Fibroblast of peridontal ligament (primary cell): ENCODE results near the gene SV2C.
A peak's percentile ranks its signal among the peaks of the same experiment; 100 is the strongest.

Source experiments
- DNase-seq: peaks from one replicate; pipeline ENCODE4 v3.0.0-alpha.2; 2010; ENCODE audit errors: extremely low read depth

SV2C gene

DNA sequence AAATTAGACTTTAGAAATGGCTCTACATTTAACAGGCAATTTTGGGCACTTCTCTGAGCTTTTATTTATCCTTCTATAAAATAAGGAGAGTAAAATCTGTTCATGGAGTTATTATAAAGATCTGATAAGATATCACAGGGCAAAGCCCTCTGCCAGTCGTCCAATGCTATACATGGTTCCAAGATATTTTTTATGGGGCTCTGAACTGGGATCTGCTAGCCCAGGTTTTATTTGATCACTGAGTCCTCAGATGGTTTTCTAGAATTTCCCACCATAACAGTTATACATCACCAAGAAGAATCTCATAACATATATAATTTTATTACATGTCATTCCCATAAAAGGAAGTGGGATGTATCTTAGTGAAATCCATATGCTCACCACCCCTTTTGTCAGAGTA is 296.7 kb downstream of the SV2C start:
- no peak for DNase-seq

- no peak for DNase-seq
Measured at GRCh38 chr5:76380346-76381066, 297.3 kb downstream of the SV2C start.

DNA sequence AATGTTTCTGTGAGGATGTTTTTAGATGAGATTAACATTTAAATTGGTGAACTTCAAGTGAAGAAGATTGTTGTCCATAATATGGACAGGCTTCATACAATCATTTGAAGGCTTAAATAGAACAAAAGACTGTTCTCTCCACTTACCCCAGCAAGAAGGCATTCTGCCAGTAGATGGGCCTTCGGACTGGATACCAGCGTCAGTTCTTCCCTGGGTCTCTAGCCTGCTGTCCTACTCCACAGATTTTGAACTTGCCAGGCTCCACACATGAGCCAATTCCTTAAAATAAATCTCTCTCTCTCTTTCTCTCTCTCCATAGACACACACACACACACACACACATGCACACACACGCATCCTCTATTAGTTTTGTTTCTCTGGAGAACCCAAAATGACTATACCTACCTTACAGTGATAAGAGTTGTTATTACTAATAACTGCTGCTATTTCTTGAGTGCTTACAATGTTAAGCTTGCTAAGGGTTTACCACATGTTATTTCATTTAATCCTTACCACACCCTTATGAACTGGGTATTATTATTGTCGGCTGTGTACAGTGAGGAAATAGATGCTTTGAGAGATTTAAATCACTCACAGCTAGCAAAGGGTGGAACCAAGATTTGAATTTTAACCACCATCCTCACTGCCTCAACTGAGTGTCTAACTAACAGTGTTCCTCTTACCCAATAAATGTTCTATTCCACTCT is 300.1 kb downstream of the SV2C start:
- DNase-seq, result no peak

GRCh38 chr5:76384189-76384588 is 301.0 kb downstream of the SV2C start:
- no peak for DNase-seq

DNA sequence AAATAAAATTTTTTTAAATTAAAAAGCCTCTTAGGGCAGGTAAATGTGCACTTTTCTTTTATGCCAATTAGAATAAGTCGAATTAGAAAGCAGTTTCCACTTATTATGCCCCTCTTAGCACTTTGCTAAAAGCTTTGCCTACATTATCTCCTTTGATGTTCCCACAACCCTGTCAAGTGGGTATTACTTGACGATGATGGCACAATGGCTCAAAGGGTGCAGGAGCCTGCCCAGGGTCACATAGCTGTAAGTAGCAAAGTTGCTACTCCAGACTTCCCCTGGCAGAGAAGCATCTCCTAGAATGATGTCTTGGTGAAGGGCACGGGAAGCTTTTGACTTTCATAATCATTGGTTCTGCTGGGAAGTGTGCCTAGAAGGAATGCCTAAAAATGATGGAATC is 301.5 kb downstream of the SV2C start:
- DNase-seq, result no peak

DNA sequence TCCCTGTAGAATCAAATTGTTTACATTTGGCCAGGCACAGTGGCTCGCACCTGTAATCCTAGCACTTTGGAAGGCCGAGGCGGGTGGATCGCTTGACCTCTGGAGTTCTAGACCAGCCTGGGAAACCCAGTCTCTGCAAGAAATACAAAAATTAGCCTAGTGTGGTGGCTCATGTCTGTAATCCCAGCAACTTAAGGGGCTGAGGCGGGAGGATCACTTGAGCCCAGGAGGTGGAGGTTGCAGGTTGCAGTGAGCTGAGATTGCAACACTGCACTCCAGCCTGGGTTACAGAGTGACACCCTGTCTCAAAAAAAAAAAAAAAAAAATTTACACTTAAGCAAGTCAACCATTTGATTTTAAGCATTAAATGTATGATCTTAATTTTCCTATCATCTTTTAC is 302.4 kb downstream of the SV2C start:
- no peak for DNase-seq

- no peak for DNase-seq
Measured at GRCh38 chr5:76386360-76386759, 303.2 kb downstream of the SV2C start.

GRCh38 chr5:76388236-76388635 is 305.1 kb downstream of the SV2C start:
- no peak for DNase-seq

- no peak for DNase-seq
Measured at GRCh38 chr5:76388791-76389512, 305.8 kb downstream of the SV2C start.

DNA sequence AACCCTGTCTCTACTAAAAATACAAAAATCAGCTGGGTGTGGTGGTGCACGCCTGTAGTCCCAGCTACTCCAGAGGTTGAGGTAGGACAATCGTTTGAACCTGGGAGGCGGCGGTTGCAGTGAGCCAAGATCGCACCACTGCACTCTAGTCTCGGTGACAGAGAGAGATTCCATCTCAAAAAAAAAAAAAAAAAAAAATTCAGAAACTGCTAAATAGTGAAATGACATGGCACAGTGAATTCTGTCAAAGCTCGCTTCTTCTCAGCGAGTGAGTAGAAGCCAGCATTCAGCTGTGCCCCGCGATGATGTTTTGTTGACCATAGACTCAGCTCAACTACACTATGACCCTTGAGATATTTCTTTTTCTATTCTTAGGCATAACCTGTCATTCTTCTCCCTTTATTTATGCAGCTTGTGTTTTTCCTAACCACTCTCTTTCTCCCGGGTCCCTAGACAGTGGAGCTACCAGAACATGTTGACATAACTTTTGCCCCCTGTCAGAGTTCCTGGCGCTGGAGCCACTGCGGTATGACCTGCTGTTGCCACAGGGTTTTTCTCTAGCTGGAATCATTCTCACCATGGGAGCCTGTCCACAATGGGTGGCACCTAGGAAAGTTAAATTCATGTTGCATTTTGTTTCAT is 306.5 kb downstream of the SV2C start:
- DNase-seq, result no peak

DNA sequence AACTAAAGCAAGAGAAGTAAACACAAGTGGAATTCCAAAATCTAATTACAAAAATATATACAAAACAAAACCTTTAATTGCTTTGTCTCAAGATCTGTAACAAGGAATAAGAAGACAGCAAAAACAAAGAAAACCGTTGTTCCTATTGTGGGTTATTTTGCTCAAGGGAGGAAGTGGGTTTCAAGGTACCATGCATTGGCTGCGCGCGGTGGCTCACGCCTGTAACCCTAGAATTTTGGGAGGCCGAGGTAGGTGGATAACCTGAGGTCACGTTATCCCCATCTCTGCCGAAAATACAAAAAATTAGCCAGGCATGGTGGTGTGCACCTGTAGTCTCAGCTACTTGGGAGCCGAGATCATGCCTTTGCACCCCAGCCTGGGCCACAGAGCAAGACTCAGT is 307.8 kb downstream of the SV2C start:
- no peak for DNase-seq

DNA sequence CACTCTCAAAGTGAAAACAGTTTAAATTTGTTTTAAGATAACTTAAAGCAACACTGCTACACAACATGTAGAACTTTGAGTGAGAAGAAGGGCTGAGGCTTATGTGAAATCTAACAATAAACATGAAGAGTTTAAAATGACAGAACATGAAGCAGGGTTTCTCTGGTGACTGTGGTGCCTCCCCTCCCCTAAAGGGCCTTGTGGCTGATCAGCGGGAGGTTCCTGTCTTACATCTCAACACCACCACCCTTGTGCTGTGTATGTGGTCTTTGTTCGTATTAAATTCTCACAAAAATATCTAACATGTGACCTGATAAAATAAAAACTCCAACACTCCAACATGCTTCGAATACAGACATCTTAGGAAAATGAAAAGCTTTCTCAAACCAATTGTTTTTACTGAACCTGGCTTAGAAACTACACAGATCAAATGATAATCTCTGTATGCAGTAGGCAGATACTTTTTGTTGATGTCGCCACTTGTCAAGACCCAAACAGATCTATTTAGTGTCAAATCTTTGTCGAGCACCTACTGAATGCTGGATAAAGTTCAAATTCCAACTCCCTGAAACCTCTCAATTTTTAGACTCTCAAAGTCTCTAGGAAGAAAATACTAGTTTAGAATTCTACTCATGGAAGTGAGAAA is 310.0 kb downstream of the SV2C start:
- no peak for DNase-seq

DNA sequence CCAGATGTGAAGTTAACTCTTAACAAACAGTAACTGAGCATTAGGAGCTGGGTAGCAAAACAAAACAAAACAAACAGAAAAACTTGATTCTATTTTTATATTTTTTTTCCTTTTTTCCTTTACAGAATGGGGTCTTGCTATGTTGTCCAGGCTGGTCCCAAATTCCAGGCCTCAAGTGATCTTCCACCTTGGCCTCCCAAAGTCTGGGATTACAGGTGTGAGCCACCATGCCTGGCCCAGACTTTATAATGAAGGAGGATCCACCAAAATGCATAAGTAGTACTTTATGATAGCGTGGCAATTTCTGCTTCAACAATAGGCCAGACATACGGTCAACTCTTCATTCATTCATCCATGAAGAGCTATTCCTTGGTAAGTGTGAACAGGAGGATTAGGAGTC is 314.0 kb downstream of the SV2C start:
- no peak for DNase-seq

DNA sequence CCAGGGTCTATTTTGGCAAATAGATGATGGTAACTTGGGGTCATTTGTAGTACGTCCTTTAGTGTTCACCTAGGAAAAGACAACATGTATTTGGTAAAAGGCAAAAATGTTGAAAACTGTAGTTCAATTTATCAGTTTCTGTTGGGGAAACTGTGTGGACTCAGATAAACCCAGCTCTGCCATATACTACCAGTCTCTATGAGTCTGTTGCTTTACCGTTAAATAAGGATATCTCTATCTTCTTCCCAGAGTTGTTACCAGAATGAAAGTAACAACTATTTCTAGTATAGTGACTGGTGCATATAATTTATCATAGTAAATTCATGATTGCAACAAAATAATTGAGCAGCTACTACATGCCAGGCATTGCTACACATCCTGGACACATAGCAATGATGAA is 316.1 kb downstream of the SV2C start:
- no peak for DNase-seq

GRCh38 chr5:76400466-76400865 is 317.3 kb downstream of the SV2C start:
- DNase-seq, result no peak

- DNase-seq, result no peak
Measured at GRCh38 chr5:76401801-76402250, 318.6 kb downstream of the SV2C start.

DNA sequence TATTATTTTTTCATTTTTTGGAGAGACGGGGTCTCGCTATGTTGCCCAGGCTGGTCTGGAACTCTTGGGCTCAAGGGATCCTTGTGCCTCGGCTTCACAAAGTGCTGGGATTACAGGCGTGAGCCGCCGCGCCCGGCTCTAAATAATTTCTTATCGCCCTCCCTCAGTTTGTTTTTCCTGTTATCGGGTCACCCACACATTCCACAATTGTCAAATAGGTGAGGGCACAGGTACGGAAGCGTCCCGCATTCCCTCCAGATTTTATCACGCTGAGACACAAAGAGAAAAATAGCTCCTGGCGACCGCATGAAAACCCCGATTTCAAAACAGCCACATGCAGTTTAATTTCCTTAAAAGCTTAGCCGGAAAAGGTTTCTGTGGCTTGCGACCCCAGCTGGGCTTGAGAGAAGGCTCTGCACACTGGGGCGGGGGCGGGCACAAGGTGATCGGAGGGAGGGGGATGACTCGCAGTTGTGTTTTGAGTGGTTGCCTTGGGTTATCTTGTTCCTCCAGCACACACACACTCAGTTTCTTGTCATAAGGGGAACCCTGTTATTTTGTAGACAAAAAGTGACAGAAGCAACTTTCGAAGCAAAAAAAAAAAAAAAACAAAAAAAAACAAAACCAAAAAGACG is 319.2 kb downstream of the SV2C start:
- peak; percentile 11 for DNase-seq

GRCh38 chr5:76402886-76403765 is 319.9 kb downstream of the SV2C start, which contains the start of gene IQGAP2:
Gene IQGAP2 (plus strand): TSS chr5:76403285. CDS start chr5:76403546, 261 bp downstream.
- peak; percentile 8 for DNase-seq
